Measurements from ENCODE around the gene PSRC1. TPM values are rescaled to one million over a fixed set of nuclear protein-coding genes. Genes with fewer than 3 reads are reported as not detected.

The PSRC1 gene
- total RNA-seq, 1 experiment from 2014 or later: 60.3 TPM

- H3K9me3 Mint-ChIP-seq: no peaks in the 10 kb centered on the region
- Histone ChIP-seq H3K4me2 (ENCODE audit: insufficient read depth, insufficient read length, low read length) (no peak overlapping the region), H2BK12ac (ENCODE audit: insufficient read length, low read depth, low read length) (no peak overlapping the region), H3K18ac (ENCODE audit: insufficient read length, low read depth, low read length) (no peak overlapping the region), H3K23ac (ENCODE audit: insufficient read length, low read depth, low read length) (no peak overlapping the region), H2BK20ac (ENCODE audit: low read depth, low read length, poor library complexity, severe bottlenecking) (no peak overlapping the region), H4K8ac (replicated peaks; ENCODE audit: insufficient read length, low read depth, low read length) (no peak overlapping the region), H3K79me2 (ENCODE audit: insufficient read depth, low read length) (no peaks in the 10 kb centered on the region), H3K56ac (ENCODE audit: insufficient read length, low read depth, low read length) (no peak overlapping the region), H4K91ac (ENCODE audit: insufficient read length, low read depth, low read length) (no peak overlapping the region), H3K4me1 (ENCODE audit: insufficient read depth, low read length) (no peaks in the 10 kb centered on the region), H3K4ac (ENCODE audit: low read depth, low read length) (no peak overlapping the region), H2BK5ac (ENCODE audit: insufficient read length, low read length) (no peak overlapping the region), H2BK15ac (ENCODE audit: low read depth, low read length) (no peak overlapping the region), H3K9me3 (ENCODE audit: control insufficient read depth, low read depth, low read length) (no peaks in the 10 kb centered on the region), H3K79me1 (ENCODE audit: insufficient read depth, low read depth, low read length, poor library complexity, severe bottlenecking) (no peaks in the 10 kb centered on the region), H2BK120ac (ENCODE audit: low read depth, low read length, poor library complexity, severe bottlenecking) (no peak overlapping the region), H3K27me3 (ENCODE audit: insufficient read depth, low read length) (no peaks in the 10 kb centered on the region), H2AK5ac (ENCODE audit: insufficient read length, low read length) (no peak overlapping the region), H3K23me2 (ENCODE audit: insufficient read length, low read depth, low read length, poor library complexity, severe bottlenecking) (no peaks in the 10 kb centered on the region), H2AFZ (ENCODE audit: low read length) (no peak overlapping the region), H4K20me1 (ENCODE audit: control insufficient read depth, insufficient read depth, insufficient read length) (no peaks in the 10 kb centered on the region), H3T11ph (ENCODE audit: low read length) (no peak overlapping the region), H3K27ac (ENCODE audit: insufficient read length, low read depth, low read length) (no peak overlapping the region), H3K14ac (ENCODE audit: insufficient read depth, low read length) (no peak overlapping the region), H4K5ac (ENCODE audit: insufficient read length, low read depth, low read length) (no peak overlapping the region), H3K9ac (ENCODE audit: extremely low read depth, insufficient read length, low read length) (no peak overlapping the region)
- no peak for DNase-seq
- no peak for TF ChIP-seq CTCF (conservative IDR thresholded peaks at IDR 0.05)
- no CpG with 5 or more reads among the region's 4 CpGs for WGBS (ENCODE audit: extremely low coverage, insufficient read length, low lambda C conversion rate)
- H3K4me1 Mint-ChIP-seq: peaks cover 5% of the 10 kb centered on the region in 2 experiments
- H3K4me3 Mint-ChIP-seq: no peak overlapping the region
- H3K36me3 Mint-ChIP-seq (ENCODE audit: insufficient read depth in 1 of 3, low read depth in 3 of 3): peaks cover 23 to 68% (median 51%) of the 10 kb centered on the region in 3 experiments; a peak in 6 of 7 replicates
- no peak overlapping the region for H3K27ac Mint-ChIP-seq
- no peaks in the 10 kb centered on the region for H3K27me3 Mint-ChIP-seq (ENCODE audit: low read depth)
Measured at GRCh38 chr1:109315288-109315687, 32.3 kb upstream of the PSRC1 start.

Data from H9 (cell line).